ENCODE results near the gene TM6SF1. TPM values are rescaled to one million over a fixed set of nuclear protein-coding genes. Genes with fewer than 3 reads are reported as not detected.

Gene TM6SF1
- total RNA-seq, result 1 to 10 TPM; 1.6 to 2.1 TPM
- polyA plus RNA-seq, result under 1 TPM; 0.65 to 0.94 TPM

- peaks cover 3 to 17% (median 5%) of the 10 kb centered on the region in 4 donors for H3K4me1 ChIP-seq (ENCODE audit: control insufficient read depth in 4 of 4, insufficient read depth in 4 of 4, low read length in 3 of 4)
- no peaks in the 10 kb centered on the region for H3K36me3 ChIP-seq (ENCODE audit: control insufficient read depth in 4 of 4, insufficient read depth in 3 of 4, low read depth in 1 of 4, low read length in 3 of 4)
- DNase-seq (ENCODE audit: low spot score), result no peak
- no peaks in the 10 kb centered on the region for H3K9me3 ChIP-seq (ENCODE audit: control insufficient read depth in 4 of 4, low read length in 3 of 4)
- peaks cover 2 to 8% (median 3%) of the 10 kb centered on the region in 4 donors for H3K27me3 ChIP-seq (ENCODE audit: control insufficient read depth in 4 of 4, insufficient read depth in 4 of 4, low read length in 3 of 4)
- TF ChIP-seq HNF4G (IDR thresholded peaks at IDR 0.05), result no peak
- TF ChIP-seq TAF1 (conservative IDR thresholded peaks at IDR 0.05), result no peak
- TF ChIP-seq FOXA2 (IDR thresholded peaks at IDR 0.05), result no peak
- TF ChIP-seq ATF3 (IDR thresholded peaks at IDR 0.05), result no peak
- no peak for TF ChIP-seq RAD21 (IDR thresholded peaks at IDR 0.05)
- peak within 1 kb of the TSS in 1 of 2 donors; percentile 56 for H3K27ac ChIP-seq (ENCODE audit: low read depth in 1 of 2, low read length in 2 of 2)
- WGBS, result 2% methylated on average over 97 of the region's 97 CpGs
- peak within 1 kb of the TSS in 2 of 3 donors; percentile 1 to 54 for H3K4me3 ChIP-seq (ENCODE audit: low read depth in 1 of 3, low read length in 3 of 3)
- H3K9ac ChIP-seq (ENCODE audit: low read depth in 1 of 2, low read length in 2 of 2), result no peak within 1 kb of the TSS
Observed at GRCh38 chr15:83106994-83107840, at the start of gene TM6SF1. Gene TM6SF1 (plus strand): TSS chr15:83107645. CDS start chr15:83107681, 36 bp downstream.

GRCh38 chr15:83057696-83058376 lies 49.6 kb upstream of the TM6SF1 start:
- H3K9me3 ChIP-seq (ENCODE audit: control insufficient read depth in 4 of 4, low read length in 3 of 4), result no peaks in the 10 kb centered on the region
- no peak overlapping the region for H3K4me3 ChIP-seq (ENCODE audit: low read depth in 1 of 3, low read length in 3 of 3)
- no peak overlapping the region for H3K27ac ChIP-seq (ENCODE audit: low read depth in 1 of 2, low read length in 2 of 2)
- 79% methylated on average over 7 of the region's 7 CpGs for WGBS
- peaks cover 4 to 18% (median 11%) of the 10 kb centered on the region in 4 donors for H3K36me3 ChIP-seq (ENCODE audit: control insufficient read depth in 4 of 4, insufficient read depth in 3 of 4, low read depth in 1 of 4, low read length in 3 of 4)
- H3K4me1 ChIP-seq (ENCODE audit: control insufficient read depth in 4 of 4, insufficient read depth in 4 of 4, low read length in 3 of 4), result peaks cover 0 to 7% (median 2%) of the 10 kb centered on the region in 4 donors
- H3K27me3 ChIP-seq (ENCODE audit: control insufficient read depth in 4 of 4, insufficient read depth in 4 of 4, low read length in 3 of 4), result no peaks in the 10 kb centered on the region
- TF ChIP-seq JUND (IDR thresholded peaks at IDR 0.05) (no peak), GABPA (IDR thresholded peaks at IDR 0.05 in 1 of 2, conservative IDR thresholded peaks at IDR 0.05 in 1 of 2) (no peak), RXRA (IDR thresholded peaks at IDR 0.05) (no peak), HNF4G (IDR thresholded peaks at IDR 0.05) (no peak), FOXA2 (IDR thresholded peaks at IDR 0.05) (no peak), CTCF (IDR thresholded peaks at IDR 0.05; ENCODE audit: low read depth, low read length, missing input control) (no peak), HNF4A (conservative IDR thresholded peaks at IDR 0.05) (no peak), FOXA1 (IDR thresholded peaks at IDR 0.05) (no peak), SP1 (IDR thresholded peaks at IDR 0.05) (no peak), TAF1 (conservative IDR thresholded peaks at IDR 0.05) (no peak), MAX (IDR thresholded peaks at IDR 0.05) (no peak), EGR1 (IDR thresholded peaks at IDR 0.05; ENCODE audit: low read depth in 2 of 2) (no peak), NR2F2 (IDR thresholded peaks at IDR 0.05) (no peak)
- TF ChIP-seq, protein P1, sequence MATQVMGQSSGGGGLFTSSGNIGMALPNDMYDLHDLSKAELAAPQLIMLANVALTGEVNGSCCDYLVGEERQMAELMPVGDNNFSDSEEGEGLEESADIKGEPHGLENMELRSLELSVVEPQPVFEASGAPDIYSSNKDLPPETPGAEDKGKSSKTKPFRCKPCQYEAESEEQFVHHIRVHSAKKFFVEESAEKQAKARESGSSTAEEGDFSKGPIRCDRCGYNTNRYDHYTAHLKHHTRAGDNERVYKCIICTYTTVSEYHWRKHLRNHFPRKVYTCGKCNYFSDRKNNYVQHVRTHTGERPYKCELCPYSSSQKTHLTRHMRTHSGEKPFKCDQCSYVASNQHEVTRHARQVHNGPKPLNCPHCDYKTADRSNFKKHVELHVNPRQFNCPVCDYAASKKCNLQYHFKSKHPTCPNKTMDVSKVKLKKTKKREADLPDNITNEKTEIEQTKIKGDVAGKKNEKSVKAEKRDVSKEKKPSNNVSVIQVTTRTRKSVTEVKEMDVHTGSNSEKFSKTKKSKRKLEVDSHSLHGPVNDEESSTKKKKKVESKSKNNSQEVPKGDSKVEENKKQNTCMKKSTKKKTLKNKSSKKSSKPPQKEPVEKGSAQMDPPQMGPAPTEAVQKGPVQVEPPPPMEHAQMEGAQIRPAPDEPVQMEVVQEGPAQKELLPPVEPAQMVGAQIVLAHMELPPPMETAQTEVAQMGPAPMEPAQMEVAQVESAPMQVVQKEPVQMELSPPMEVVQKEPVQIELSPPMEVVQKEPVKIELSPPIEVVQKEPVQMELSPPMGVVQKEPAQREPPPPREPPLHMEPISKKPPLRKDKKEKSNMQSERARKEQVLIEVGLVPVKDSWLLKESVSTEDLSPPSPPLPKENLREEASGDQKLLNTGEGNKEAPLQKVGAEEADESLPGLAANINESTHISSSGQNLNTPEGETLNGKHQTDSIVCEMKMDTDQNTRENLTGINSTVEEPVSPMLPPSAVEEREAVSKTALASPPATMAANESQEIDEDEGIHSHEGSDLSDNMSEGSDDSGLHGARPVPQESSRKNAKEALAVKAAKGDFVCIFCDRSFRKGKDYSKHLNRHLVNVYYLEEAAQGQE (IDR thresholded peaks at IDR 0.05), result no peak
- TF ChIP-seq, protein P2, sequence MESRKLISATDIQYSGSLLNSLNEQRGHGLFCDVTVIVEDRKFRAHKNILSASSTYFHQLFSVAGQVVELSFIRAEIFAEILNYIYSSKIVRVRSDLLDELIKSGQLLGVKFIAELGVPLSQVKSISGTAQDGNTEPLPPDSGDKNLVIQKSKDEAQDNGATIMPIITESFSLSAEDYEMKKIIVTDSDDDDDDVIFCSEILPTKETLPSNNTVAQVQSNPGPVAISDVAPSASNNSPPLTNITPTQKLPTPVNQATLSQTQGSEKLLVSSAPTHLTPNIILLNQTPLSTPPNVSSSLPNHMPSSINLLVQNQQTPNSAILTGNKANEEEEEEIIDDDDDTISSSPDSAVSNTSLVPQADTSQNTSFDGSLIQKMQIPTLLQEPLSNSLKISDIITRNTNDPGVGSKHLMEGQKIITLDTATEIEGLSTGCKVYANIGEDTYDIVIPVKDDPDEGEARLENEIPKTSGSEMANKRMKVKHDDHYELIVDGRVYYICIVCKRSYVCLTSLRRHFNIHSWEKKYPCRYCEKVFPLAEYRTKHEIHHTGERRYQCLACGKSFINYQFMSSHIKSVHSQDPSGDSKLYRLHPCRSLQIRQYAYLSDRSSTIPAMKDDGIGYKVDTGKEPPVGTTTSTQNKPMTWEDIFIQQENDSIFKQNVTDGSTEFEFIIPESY (IDR thresholded peaks at IDR 0.05), result no peak
- no peak overlapping the region for H3K9ac ChIP-seq (ENCODE audit: low read depth in 1 of 2, low read length in 2 of 2)
- no peak for DNase-seq (ENCODE audit: low spot score)
